Stimulated activated CD8-positive, alpha-beta memory T cell treated with anti-CD3 and anti-CD28 coated beads, Interleukin-7, amount 100 ng/mL, for 24 hours (primary cell): Measurements from ENCODE around the gene OTUD3.

Experiments used
- DNase-seq: peaks from one replicate; pipeline ENCODE4 v3.0.0-alpha.2; 2020; ENCODE audit warnings: low read depth

OTUD3 gene

DNA sequence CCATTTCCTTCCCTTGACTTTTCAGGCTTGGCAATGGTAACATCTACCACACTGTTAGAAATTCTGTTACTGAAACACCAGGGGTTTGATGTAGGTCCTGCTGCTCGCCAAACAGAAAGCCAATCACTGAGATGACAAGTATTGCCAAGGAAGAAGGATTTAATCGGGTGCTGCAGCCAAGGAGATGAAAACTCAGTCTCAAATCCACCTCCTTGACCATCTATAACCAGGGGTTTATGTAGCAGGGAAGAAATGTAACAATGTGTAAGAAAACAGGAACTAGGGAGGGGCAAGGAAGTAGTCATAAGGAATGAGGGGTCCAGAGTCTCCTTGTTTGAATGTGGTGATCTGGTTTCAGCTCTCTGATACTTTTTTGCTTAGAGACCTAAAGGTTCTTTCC, 71.9 kb downstream of the OTUD3 start:
- no peak for DNase-seq

- DNase-seq = no peak
Measured at GRCh38 chr1:19955534-19956170, 73.5 kb downstream of the OTUD3 start.

- no peak for DNase-seq
Measured at GRCh38 chr1:19957779-19958178, 75.6 kb downstream of the OTUD3 start.

- no peak for DNase-seq
Measured at GRCh38 chr1:19960591-19960990, 78.4 kb downstream of the OTUD3 start.
